Fibroblast of peridontal ligament (primary cell): ENCODE data around the gene ZNF768.
"Not testable (repeated sequence)": the region's sequence is repeated elsewhere in the genome, so short reads cannot be mapped to it uniquely, and the experiment has no call there.

Experiments
- DNase-seq: peaks from one replicate; pipeline ENCODE4 v3.0.0-alpha.2; 2010; ENCODE audit errors: extremely low read depth

ZNF768 gene

GRCh38 chr16:30533146-30533522 is 6.8 kb upstream of the ZNF768 start:
- no peak for DNase-seq

GRCh38 chr16:30532285-30533145 is 6.1 kb upstream of the ZNF768 start:
- DNase-seq: no peak

GRCh38 chr16:30530163-30531037 is 4.0 kb upstream of the ZNF768 start:
- DNase-seq: no peak

GRCh38 chr16:30528799-30529457 is 2.6 kb upstream of the ZNF768 start:
- no peak for DNase-seq

- DNase-seq: no peak
These were observed 1.3 kb upstream of the ZNF768 start for GRCh38 chr16:30527635-30528178.

GRCh38 chr16:30526823-30527634 is 663 bp upstream of the ZNF768 start:
- peak; percentile 94 for DNase-seq

GRCh38 chr16:30525844-30526136 is 576 bp downstream of the ZNF768 start:
- DNase-seq: no peak

GRCh38 chr16:30524575-30525568 is 1.5 kb downstream of the ZNF768 start:
- no peak for DNase-seq

GRCh38 chr16:30523768-30524574 is 2.4 kb downstream of the ZNF768 start:
- DNase-seq: no peak

- DNase-seq: not testable (repeated sequence)
These were observed 3.5 kb downstream of the ZNF768 start for GRCh38 chr16:30522702-30523463.

- no peak for DNase-seq
These were observed 4.3 kb downstream of the ZNF768 start for GRCh38 chr16:30521873-30522641.

GRCh38 chr16:30521476-30521872 is 4.9 kb downstream of the ZNF768 start:
- no peak for DNase-seq

GRCh38 chr16:30519120-30520049 is 7.0 kb downstream of the ZNF768 start:
- no peak for DNase-seq

GRCh38 chr16:30518552-30518951 is 7.8 kb downstream of the ZNF768 start:
- DNase-seq: no peak

GRCh38 chr16:30515275-30515674 is 11.1 kb downstream of the ZNF768 start:
- DNase-seq: no peak

GRCh38 chr16:30511509-30511908 is 14.9 kb downstream of the ZNF768 start:
- no peak for DNase-seq
